ENCODE data around the gene CDX2. TPM values are rescaled to one million over a fixed set of nuclear protein-coding genes. Genes with fewer than 3 reads are reported as not detected.

Gene CDX2
- total and polyA plus RNA-seq, 2 experiments from 2014 or later: not detected

DNA sequence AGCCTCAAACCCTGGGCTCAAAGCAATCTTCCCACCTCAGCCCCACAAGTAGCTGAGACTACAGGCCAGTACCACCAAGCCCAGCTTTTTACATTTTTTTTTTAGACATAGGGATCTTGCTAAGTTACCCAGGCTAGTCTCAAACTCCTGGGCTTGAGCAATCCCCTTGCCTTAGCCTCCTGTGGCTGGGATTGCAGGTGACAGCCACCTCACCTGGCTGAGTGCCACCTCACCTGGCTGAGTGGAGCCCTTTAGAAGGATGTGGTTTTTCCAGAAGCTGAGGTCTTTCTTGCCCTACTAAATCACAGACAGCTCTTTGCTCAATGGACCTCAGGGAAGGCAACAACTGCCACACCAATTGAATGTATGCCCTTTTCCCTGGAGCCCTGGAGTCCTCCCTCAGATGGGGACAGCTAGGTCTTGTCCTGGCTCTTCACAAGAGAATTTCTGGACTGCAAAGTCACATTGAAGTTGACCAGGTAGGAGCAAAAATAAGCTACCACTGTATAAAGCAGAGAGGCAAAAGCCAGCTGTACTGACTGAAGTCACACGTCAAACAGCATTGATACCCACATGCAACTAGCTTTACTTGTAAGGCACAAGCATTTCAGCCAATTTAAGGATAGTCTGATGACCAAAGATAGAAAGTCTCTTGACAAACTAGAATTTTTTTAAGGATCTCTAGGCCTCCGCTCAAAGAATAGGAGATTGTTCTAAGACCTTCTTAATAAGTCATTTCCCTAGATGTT lies 35.4 kb downstream of the CDX2 start:
- peaks cover 58% of the 10 kb centered on the region for H3K27me3 ChIP-seq (ENCODE audit: insufficient read depth)

DNA sequence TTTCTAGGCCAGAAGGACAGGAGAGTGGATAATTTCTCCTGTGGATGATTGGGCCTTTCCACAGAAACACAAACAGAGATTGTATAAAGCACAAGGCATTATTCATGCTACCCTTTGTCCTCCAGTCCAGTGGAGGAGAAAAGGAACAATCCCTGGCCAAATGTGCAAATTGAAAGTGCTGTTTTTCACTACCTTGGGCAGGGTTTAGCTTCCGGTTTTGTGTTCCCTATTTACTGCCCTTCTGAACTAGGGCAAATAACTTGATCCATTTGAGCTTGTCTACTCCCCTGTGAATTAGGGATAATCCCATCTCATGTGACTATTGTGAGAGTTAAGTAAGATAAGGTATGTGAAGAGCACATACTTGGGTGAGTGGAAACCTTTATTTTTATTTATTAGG lies 36.0 kb downstream of the CDX2 start:
- peaks cover 11% of the 10 kb centered on the region for H3K4me1 Mint-ChIP-seq
- peaks cover 13% of the 10 kb centered on the region for H3K4me1 ChIP-seq (ENCODE audit: insufficient read depth)
- no peak overlapping the region for H3K4me2 ChIP-seq
- H3K27me3 Mint-ChIP-seq (ENCODE audit: insufficient read depth, low read depth, poor library complexity): peaks cover 49% of the 10 kb centered on the region
- H3K27ac ChIP-seq (ENCODE audit: low read depth): no peak overlapping the region
- peaks cover 64% of the 10 kb centered on the region for H3K27me3 ChIP-seq (ENCODE audit: insufficient read depth)
- no peak overlapping the region for H3K4me3 Mint-ChIP-seq
- H2AFZ ChIP-seq: no peak overlapping the region
- H3K9me2 ChIP-seq (ENCODE audit: insufficient read depth): no peaks in the 10 kb centered on the region
- DNase-seq (ENCODE audit: low spot score) (no peak), ATAC-seq (no peak)
- no peaks in the 10 kb centered on the region; the same call in 1 of the 2 replicates for H3F3A ChIP-seq (replicated peaks; ENCODE audit: low read depth)
- no peaks in the 10 kb centered on the region for H3K79me2 ChIP-seq (replicated peaks; ENCODE audit: insufficient read depth)
- H3K27ac Mint-ChIP-seq: no peak overlapping the region
- no peaks in the 10 kb centered on the region for H3K36me3 ChIP-seq (ENCODE audit: insufficient read depth)
- no peaks in the 10 kb centered on the region for H3K9me3 Mint-ChIP-seq
- no peak overlapping the region for H3K4me3 ChIP-seq
- peaks cover 25% of the 10 kb centered on the region for H4K20me1 ChIP-seq (replicated peaks; ENCODE audit: insufficient read depth)
- TF ChIP-seq, protein P1, sequence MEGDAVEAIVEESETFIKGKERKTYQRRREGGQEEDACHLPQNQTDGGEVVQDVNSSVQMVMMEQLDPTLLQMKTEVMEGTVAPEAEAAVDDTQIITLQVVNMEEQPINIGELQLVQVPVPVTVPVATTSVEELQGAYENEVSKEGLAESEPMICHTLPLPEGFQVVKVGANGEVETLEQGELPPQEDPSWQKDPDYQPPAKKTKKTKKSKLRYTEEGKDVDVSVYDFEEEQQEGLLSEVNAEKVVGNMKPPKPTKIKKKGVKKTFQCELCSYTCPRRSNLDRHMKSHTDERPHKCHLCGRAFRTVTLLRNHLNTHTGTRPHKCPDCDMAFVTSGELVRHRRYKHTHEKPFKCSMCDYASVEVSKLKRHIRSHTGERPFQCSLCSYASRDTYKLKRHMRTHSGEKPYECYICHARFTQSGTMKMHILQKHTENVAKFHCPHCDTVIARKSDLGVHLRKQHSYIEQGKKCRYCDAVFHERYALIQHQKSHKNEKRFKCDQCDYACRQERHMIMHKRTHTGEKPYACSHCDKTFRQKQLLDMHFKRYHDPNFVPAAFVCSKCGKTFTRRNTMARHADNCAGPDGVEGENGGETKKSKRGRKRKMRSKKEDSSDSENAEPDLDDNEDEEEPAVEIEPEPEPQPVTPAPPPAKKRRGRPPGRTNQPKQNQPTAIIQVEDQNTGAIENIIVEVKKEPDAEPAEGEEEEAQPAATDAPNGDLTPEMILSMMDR (conservative IDR thresholded peaks at IDR 0.05; ENCODE audit: low read depth in 2 of 2): no peak
- TF ChIP-seq CREB1 (CRISPR knock-in tag; IDR thresholded peaks at IDR 0.05; ENCODE audit: low read depth) (no peak), ZNF331 (CRISPR knock-in tag; IDR thresholded peaks at IDR 0.05; ENCODE audit: low read depth) (no peak)
- H3K36me3 Mint-ChIP-seq (ENCODE audit: low read depth): no peaks in the 10 kb centered on the region

More for the DNA sequence above, 35.4 kb downstream of the CDX2 start:
- Mint-ChIP-seq H3K4me3 (no peak overlapping the region), H3K4me1 (peaks cover 7% of the 10 kb centered on the region; the same call in 2 of the 3 replicates), H3K9me3 (no peaks in the 10 kb centered on the region), H3K36me3 (ENCODE audit: low read depth) (no peaks in the 10 kb centered on the region), H3K27ac (no peak overlapping the region), H3K27me3 (ENCODE audit: insufficient read depth, low read depth, poor library complexity) (peaks cover 43% of the 10 kb centered on the region)
- Histone ChIP-seq H3K79me2 (replicated peaks; ENCODE audit: insufficient read depth) (no peaks in the 10 kb centered on the region), H2AFZ (no peak overlapping the region), H3K36me3 (ENCODE audit: insufficient read depth) (no peaks in the 10 kb centered on the region), H3K27ac (ENCODE audit: low read depth) (no peak overlapping the region), H3F3A (replicated peaks; ENCODE audit: low read depth) (no peaks in the 10 kb centered on the region; the same call in 1 of the 2 replicates), H3K4me1 (ENCODE audit: insufficient read depth) (peaks cover 8% of the 10 kb centered on the region), H3K4me3 (no peak overlapping the region), H4K20me1 (replicated peaks; ENCODE audit: insufficient read depth) (peaks cover 25% of the 10 kb centered on the region), H3K4me2 (no peak overlapping the region), H3K9me2 (ENCODE audit: insufficient read depth) (no peaks in the 10 kb centered on the region)
- TF ChIP-seq POLR2AphosphoS5 (IDR thresholded peaks at IDR 0.05; ENCODE audit: low read depth): no peak
- no peak for TF ChIP-seq STAT1 (IDR thresholded peaks at IDR 0.05; ENCODE audit: unreplicated experiment)
- TF ChIP-seq, protein P2, sequence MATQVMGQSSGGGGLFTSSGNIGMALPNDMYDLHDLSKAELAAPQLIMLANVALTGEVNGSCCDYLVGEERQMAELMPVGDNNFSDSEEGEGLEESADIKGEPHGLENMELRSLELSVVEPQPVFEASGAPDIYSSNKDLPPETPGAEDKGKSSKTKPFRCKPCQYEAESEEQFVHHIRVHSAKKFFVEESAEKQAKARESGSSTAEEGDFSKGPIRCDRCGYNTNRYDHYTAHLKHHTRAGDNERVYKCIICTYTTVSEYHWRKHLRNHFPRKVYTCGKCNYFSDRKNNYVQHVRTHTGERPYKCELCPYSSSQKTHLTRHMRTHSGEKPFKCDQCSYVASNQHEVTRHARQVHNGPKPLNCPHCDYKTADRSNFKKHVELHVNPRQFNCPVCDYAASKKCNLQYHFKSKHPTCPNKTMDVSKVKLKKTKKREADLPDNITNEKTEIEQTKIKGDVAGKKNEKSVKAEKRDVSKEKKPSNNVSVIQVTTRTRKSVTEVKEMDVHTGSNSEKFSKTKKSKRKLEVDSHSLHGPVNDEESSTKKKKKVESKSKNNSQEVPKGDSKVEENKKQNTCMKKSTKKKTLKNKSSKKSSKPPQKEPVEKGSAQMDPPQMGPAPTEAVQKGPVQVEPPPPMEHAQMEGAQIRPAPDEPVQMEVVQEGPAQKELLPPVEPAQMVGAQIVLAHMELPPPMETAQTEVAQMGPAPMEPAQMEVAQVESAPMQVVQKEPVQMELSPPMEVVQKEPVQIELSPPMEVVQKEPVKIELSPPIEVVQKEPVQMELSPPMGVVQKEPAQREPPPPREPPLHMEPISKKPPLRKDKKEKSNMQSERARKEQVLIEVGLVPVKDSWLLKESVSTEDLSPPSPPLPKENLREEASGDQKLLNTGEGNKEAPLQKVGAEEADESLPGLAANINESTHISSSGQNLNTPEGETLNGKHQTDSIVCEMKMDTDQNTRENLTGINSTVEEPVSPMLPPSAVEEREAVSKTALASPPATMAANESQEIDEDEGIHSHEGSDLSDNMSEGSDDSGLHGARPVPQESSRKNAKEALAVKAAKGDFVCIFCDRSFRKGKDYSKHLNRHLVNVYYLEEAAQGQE (IDR thresholded peaks at IDR 0.05; ENCODE audit: unreplicated experiment): no peak
- no peak for TF ChIP-seq ZNF114 (CRISPR knock-in tag; IDR thresholded peaks at IDR 0.05)
- no peak for TF ChIP-seq CREB1 (CRISPR knock-in tag; IDR thresholded peaks at IDR 0.05; ENCODE audit: low read depth)
- DNase-seq (ENCODE audit: low spot score): no peak
- ATAC-seq: no peak
